ENCODE results near the gene TMBIM1.

TMBIM1 gene

GRCh38 chr2:218272531-218273212, 19.6 kb downstream of the TMBIM1 start:
- DNase-seq = peak in 12 of 14 donors; percentile 60 to 79 (median 73)

DNA sequence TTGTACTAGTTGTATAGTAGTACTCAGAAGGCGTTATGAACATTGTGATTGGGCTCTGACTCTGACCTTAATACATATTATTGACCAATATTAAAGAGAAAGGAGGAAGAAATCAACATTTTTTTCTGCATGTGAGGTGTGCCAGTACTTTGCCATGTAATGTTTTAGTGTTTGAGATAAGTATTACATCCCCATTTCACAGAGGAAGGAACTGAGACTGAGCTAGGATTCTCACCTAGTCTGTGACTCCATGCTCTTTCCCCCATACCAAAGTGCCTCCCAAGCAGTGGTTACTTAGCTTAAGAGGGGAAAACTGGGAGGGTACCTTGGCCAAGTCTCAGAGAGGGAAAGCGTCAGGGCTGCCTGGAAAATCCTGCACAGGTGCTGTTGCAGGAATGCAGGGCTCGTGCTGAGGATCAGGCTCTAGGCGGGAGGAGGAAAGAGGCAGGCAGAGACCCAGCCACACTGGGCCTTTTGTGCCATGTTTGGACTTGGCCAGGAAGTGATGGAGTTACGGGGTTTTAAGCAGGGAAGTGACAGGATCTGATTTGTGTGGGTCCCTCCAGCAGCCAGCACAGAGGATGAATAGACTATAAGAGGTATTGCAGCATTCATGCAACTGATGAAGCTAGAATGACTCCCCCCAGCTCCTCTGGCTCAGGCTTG, 20.3 kb downstream of the TMBIM1 start:
- DNase-seq = no peak

DNA sequence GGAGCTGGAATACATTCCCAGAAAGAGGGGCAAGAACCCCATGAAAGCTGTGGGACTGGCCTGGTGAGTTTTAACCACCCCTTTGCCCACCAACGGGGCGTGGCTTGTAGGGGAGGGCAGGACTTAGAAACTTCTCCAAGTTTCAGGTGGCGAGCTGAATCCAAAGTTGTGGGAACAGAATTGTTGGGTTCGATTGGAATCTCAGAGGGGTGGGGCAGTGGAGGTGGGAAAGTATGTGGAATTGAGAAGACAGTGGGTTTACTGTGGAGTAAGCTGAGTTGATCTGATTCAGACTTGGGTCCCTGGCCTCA, 20.9 kb downstream of the TMBIM1 start:
- DNase-seq = no peak

DNA sequence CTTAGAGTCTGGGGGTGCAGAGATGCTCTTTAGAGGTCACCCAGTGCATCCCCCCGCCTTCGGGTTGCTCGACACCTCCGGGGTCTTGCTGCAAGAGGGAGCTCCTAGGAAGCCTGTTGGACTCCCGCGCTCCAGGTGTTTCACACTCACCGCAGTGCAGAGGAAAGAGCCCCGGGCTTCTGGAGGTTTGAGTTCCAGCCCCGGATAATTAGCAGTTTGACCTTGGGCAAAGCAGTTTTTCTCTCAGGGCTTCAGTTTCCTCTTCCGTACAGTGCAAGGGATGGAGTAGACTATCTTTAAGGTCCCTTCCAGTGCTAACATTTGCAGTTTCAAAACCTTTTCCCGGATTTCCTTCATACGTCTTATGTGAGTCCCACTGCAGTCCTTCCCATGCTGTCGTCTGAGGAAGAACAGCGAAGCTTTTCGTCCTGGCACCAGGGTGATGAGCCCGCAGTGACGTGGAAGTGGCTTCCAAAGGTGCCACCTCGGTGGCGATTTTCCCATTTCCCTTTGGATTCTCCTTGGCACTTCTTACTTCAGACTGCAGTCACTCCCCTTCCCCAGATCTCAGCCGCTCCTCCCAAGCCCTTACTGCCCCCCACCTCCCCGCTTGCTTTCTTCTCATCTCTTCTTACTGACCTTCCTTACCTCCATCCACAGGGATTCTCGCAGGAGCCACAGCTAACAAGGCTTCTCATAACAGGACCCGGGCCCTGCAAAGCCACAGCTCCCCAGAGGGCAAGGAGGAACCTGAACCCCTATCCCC, 21.4 kb downstream of the TMBIM1 start:
- DNase-seq = peak in 1 of 14 donors; percentile 58

DNA sequence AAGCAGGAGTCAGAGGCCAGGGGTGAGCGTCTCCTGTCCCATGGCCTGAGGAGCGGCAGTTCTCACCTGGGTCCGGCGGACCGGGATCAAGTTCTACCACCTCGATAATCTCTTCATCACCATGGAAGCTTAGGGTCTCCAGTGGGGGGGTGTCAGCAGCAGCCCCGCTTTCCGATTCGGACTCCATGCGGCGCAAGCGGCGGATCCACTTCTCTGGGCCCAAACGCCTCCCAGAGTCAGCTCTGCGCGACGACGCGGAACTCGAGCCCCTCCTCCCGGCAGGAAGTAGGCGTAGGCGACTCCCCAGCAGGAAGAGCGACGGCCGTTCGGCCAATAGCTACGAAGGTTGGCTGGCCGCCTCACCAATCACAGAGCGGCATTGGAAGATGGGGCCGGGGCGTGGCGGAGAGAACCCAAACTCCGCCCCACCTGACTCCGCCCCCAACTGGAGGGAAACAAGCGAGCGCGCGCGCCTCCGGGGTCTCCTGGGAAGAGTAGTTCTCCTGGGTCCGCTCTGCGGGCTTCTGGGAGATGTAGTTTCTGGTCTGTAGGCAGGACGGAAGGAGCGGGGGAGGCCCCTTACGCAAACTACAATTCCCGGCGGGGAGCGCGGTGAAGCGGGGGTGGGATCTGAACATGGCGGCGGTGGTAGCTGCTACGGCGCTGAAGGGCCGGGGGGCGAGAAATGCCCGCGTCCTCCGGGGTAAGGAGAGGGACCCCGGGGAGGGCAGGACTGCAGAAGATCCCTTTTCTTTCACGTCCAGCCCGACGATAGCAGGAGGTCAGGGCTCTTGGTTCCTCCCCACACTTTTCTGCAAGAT, 22.2 kb downstream of the TMBIM1 start, which contains the start of the genes AAMP and PNKD:
AAMP (minus strand) TSS at position 238 of the 821 bp plus-strand sequence; CDS start at position 187, 51 bp downstream.
PNKD (plus strand) TSS at position 620 of the 821 bp plus-strand sequence; CDS start at position 637, 17 bp downstream.
- DNase-seq = peak; percentile 93 to 100 (median 99)

DNA sequence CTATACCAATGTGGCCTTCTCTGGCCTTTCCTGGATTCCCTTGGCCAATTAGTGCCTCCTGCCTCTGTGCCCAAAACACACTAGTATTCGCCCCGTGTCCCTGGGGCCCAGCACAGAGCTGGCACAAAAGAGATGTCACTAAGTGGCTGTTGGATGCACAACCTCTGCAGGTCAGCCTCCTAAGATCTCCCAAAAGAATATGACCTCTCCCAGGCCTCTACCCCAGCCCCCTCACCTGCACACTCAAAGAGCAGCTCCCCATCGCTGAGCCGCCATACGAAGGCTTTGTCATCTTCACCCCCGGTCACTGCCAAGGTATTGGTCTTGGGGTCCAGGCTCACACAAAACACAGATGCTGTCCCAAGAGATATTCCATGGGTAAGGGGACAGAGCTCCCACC, 25.0 kb downstream of the TMBIM1 start:
- no peak for DNase-seq

DNA sequence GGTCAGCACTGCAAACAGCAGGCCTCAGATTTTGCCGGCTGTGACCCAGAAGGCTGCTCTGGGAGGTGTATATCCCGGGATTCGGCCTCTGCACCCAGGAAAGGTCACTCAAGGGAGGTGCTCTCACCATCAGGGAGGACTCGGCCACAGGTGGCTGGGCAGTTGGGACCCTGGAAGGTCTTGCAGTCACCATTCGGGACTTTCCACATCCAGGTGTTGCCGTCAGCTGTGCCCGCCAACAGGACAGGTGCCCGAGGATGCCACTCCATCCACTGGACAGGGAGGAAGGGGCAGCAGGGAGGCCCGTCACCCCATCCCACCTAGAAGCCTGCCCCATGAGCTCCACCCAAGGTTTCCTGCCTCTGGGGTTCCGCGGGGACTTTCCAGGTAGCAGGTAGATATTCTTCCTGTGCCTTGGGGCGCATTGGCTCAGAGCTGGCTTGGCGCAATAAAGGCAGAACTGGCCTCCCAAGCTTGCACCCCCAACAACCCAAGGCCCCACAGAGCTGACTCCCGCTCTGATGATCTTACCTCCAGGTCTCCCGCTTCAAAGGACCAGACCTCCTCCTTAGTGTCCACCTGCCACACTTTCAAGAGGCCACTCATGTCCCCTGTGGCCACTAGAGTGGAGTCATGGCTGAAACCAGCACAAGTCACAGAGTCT, 25.9 kb downstream of the TMBIM1 start:
- DNase-seq = no peak

- no peak for DNase-seq
Observed at GRCh38 chr2:218265626-218266025, 26.7 kb downstream of the TMBIM1 start.

DNA sequence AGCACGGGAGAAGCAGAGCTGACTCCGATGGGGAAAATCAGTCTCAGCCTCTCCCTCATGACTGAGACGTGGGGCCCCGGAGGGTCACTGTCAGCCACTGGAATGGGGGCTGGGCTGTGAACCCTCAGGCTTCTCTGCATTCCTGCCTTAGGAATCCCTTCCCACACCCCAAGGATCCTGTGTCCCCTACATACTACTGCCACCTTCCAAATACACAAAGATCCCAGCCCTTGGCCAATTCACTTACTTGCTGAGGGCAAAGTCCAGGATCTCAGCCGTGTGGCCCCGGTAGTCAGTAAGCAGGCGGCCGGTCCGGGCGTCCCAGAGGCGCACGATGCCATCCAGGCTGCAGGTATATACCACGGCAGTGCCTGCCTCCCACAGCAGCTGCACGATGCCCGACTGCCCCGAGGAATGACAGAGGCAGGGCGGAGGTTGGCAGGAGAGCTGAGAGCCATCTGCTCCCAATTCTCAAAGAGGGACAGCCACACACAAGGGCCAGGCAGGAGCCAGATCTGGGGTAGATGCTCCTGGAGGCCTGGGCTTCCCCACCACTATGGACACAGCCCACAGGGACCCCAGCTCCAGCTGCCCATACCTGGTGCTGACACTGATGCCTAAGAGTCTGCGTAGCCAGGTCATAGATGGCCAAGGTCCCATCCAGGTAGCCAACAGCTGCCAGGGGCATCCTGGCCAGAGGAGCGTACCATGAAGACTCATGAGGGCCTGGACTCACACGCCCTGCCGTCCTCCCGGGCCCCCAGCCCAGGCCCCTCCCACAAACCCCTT, 27.3 kb downstream of the TMBIM1 start:
- DNase-seq = no peak

GRCh38 chr2:218263817-218264641, 28.3 kb downstream of the TMBIM1 start:
- DNase-seq = no peak

DNA sequence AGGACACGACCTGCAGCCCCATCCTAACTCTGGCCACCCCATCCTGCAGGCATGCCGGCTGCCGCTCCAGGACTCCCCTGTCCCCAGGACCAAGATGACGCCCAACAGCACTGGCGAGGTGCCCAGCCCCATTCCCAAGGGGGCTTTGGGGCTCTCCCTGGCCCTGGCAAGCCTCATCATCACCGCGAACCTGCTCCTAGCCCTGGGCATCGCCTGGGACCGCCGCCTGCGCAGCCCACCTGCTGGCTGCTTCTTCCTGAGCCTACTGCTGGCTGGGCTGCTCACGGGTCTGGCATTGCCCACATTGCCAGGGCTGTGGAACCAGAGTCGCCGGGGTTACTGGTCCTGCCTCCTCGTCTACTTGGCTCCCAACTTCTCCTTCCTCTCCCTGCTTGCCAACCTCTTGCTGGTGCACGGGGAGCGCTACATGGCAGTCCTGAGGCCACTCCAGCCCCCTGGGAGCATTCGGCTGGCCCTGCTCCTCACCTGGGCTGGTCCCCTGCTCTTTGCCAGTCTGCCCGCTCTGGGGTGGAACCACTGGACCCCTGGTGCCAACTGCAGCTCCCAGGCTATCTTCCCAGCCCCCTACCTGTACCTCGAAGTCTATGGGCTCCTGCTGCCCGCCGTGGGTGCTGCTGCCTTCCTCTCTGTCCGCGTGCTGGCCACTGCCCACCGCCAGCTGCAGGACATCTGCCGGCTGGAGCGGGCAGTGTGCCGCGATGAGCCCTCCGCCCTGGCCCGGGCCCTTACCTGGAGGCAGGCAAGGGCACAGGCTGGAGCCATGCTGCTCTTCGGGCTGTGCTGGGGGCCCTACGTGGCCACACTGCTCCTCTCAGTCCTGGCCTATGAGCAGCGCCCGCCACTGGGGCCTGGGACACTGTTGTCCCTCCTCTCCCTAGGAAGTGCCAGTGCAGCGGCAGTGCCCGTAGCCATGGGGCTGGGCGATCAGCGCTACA, 29.4 kb downstream of the TMBIM1 start:
- DNase-seq = no peak

DNA sequence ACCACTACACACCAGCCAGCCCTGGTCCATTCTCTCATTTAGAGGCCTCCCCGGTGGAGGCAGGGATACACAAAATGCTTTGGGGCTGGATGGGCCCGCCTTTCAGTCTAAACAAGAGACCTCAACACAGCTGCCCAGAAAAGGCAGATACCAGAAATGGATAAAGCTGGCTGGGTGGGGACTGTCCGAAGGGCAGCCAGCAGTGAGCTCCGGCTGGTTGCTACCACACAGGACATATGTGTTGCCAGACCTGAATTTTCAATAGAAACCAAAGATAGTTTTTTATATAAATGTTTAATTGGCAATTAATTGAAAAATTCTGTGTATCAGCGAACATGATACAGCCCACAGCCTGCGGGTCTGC, 30.1 kb downstream of the TMBIM1 start:
- DNase-seq = no peak

DNA sequence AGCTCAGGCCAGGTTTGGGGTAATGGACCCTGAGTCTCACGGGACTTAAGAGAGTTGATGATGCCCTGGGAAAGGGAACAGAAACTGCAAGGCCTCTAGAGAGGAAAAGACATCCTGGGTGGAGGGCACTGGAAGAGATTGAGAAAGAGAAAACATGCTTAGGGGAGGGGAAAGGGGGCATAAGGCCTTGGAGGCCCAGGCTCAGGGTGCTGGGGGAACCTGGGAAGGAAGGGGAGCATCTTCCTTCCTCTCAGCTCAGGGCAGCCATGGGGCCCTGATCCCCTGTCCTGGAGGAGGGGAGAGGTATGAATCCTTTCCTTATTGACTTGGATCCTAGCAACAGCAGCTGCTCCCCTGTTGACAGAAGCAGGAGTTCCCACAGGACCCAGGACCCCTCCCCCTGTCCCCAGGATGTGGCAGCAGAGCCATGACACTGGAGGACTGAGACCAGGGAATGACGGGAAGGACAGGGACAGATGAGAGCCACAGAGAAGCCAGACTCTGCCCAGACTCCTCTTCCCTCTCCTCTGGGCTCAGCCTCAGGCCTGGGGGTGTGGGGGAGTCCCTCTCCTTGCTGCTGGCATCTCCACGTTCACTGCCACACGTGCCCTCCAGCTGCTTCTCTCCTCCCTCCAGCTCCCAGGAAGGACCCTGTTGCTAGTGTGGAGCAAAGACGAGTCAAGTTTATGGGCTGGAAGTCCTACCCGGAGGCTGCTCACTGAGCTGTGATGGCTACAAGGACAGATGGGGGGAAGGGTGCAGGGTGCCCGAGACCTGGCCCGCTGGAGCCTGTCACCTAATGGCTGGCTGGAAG, 30.7 kb downstream of the TMBIM1 start:
- DNase-seq = no peak

GRCh38 chr2:218260742-218261422, 31.4 kb downstream of the TMBIM1 start, which contains the start of gene GPBAR1:
TSS of gene GPBAR1 (plus strand) at chr2:218261015. CDS start at chr2:218262725, 1,710 bp downstream.
- DNase-seq = no peak

DNA sequence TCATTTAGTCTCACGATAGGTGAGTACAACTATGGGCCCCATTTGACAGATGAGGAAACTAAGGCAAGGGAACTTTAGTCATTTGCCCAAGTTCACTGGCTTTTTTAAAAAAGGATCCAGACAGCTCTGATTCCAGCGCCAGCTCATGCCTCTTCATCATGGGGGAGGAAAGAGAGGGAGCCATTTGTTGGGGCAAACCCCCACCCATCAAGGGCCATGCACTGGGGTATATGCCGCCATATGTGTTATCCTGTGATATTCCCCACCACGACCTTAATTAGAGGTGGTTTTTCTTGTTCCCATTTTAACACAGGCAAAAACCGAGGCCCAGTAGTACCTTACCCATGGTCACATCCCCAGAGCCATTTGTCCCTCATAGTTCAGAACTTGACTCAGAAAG, 32.1 kb downstream of the TMBIM1 start:
- DNase-seq = no peak

- peak in 1 of 14 donors; percentile 33 for DNase-seq
Observed at GRCh38 chr2:218259099-218259961, 33.0 kb downstream of the TMBIM1 start.
